Lower lobe of right lung (tissue), 2 donors: ENCODE measurements around the gene C8G. TPM values are rescaled to one million over a fixed set of nuclear protein-coding genes. Genes with fewer than 3 reads are reported as not detected.

ENCODE experiments used
- ATAC-seq, 2 donors: fragments of 200-7000 bp; cut with Tn5 transposase; one replicate each; pipeline ENCODE4 v1.9.1; 2020 to 2022; ENCODE audit warnings: mild to moderate bottlenecking in 2 of 2, moderate library complexity in 2 of 2
- DNase-seq: peaks from one replicate; pipeline ENCODE4 v3.0.0-alpha.2; 2020
- H3K27ac ChIP-seq: fragments of 200-600 bp; one replicate; pipeline ENCODE4 v1.8.0; 2022
- H3K27me3 ChIP-seq: fragments of 200-600 bp; one replicate; pipeline ENCODE4 v1.8.0; 2022; ENCODE audit warnings: low read depth
- H3K36me3 ChIP-seq: fragments of 200-600 bp; one replicate; pipeline ENCODE4 v1.8.0; 2022; ENCODE audit warnings: mild to moderate bottlenecking
- H3K4me1 ChIP-seq: fragments of 200-600 bp; one replicate; pipeline ENCODE4 v1.8.0; 2022
- H3K4me3 ChIP-seq: fragments of 200-600 bp; one replicate; pipeline ENCODE4 v1.8.0; 2022; ENCODE audit warnings: mild to moderate bottlenecking
- H3K9me3 ChIP-seq: fragments of 200-600 bp; one replicate; pipeline ENCODE4 v1.8.0; 2022
- CTCF ChIP-seq: fragments of 200-600 bp; IDR thresholded peaks from one replicate; pipeline ENCODE4 v1.8.0; 2022; ENCODE audit warnings: antibody characterized with exemption, mild to moderate bottlenecking
- intact Hi-C: fragments of 100-400 bp; cut with DNase I; formaldehyde crosslinking; loops from one replicate; pipeline ENCODE4 v1.11.0; 2022
- total RNA-seq: library from RNA; stranded (reverse); fragmentation: NEBNext Ultra II Directional; extraction: Animal tissue kit (Norgen Biotek cat#: 25700); gene quantifications from one replicate; pipeline ENCODE4 v1.2.1, GENCODE V29; 2021
- donor health status: DM: no; HTN: yes; CAD: no; lungs with severe emphysema.

The C8G gene
- total RNA-seq, 1 donor from 2014 or later = 2.2 TPM

GRCh38 chr9:136954270-136955083 is 9.4 kb downstream of the C8G start:
- H3K36me3 ChIP-seq = no peaks in the 10 kb centered on the region
- no peak overlapping the region for H3K4me3 ChIP-seq
- ATAC-seq (no peak), DNase-seq (peak; percentile 45)
- no peaks in the 10 kb centered on the region for H3K9me3 ChIP-seq
- no peak overlapping the region for H3K27ac ChIP-seq
- TF ChIP-seq CTCF = no peak
- intact Hi-C loops = no loop called here
- peaks cover 9% of the 10 kb centered on the region for H3K4me1 ChIP-seq
- H3K27me3 ChIP-seq = no peaks in the 10 kb centered on the region

GRCh38 chr9:136955202-136955942 is 10.3 kb downstream of the C8G start:
- ATAC-seq (no peak), DNase-seq (peak; percentile 40)
- no peak overlapping the region for H3K4me3 ChIP-seq
- peaks cover 4% of the 10 kb centered on the region for H3K4me1 ChIP-seq
- H3K36me3 ChIP-seq = no peaks in the 10 kb centered on the region
- intact Hi-C loops = no loop called here
- TF ChIP-seq CTCF = no peak
- H3K27me3 ChIP-seq = no peaks in the 10 kb centered on the region
- no peaks in the 10 kb centered on the region for H3K9me3 ChIP-seq
- no peak overlapping the region for H3K27ac ChIP-seq

- intact Hi-C loops = no loop called here
- Histone ChIP-seq H3K4me3 (no peak overlapping the region), H3K27me3 (no peaks in the 10 kb centered on the region), H3K4me1 (no peaks in the 10 kb centered on the region), H3K9me3 (no peaks in the 10 kb centered on the region), H3K36me3 (no peaks in the 10 kb centered on the region), H3K27ac (no peak overlapping the region)
- no peak for ATAC-seq
- TF ChIP-seq CTCF = no peak
- DNase-seq = no peak
Measured at GRCh38 chr9:136955943-136956335, 10.9 kb downstream of the C8G start.

GRCh38 chr9:136956604-136957003 is 11.6 kb downstream of the C8G start:
- intact Hi-C loops = no loop called here
- no peak for TF ChIP-seq CTCF

GRCh38 chr9:136957461-136957860 is 12.4 kb downstream of the C8G start:
- no peak for ATAC-seq
- DNase-seq = no peak
- no peak overlapping the region for H3K27ac ChIP-seq
- H3K27me3 ChIP-seq = no peaks in the 10 kb centered on the region
- H3K4me1 ChIP-seq = no peaks in the 10 kb centered on the region
- H3K36me3 ChIP-seq = no peaks in the 10 kb centered on the region
- no peak for TF ChIP-seq CTCF
- H3K9me3 ChIP-seq = no peaks in the 10 kb centered on the region
- no peak overlapping the region for H3K4me3 ChIP-seq
- intact Hi-C loops = no loop called here

More at GRCh38 chr9:136956604-136957003, 11.6 kb downstream of the C8G start:
- no peak overlapping the region for H3K4me3 ChIP-seq
- no peaks in the 10 kb centered on the region for H3K36me3 ChIP-seq
- DNase-seq (no peak), ATAC-seq (no peak)
- no peak overlapping the region for H3K27ac ChIP-seq
- no peaks in the 10 kb centered on the region for H3K27me3 ChIP-seq
- no peaks in the 10 kb centered on the region for H3K9me3 ChIP-seq
- no peaks in the 10 kb centered on the region for H3K4me1 ChIP-seq
